Measurements from ENCODE around the gene CLEC1B. TPM values are rescaled to one million over a fixed set of nuclear protein-coding genes. Genes with fewer than 3 reads are reported as not detected.
"Not testable (repeated sequence)": the region's sequence is repeated elsewhere in the genome, so short reads cannot be mapped to it uniquely, and the experiment has no call there.

Gene CLEC1B
- total and polyA plus RNA-seq, 7 donors = not detected

GRCh38 chr12:9980126-9980525 is 18.8 kb downstream of the CLEC1B start:
- no peak for TF ChIP-seq EP300 (IDR thresholded peaks at IDR 0.05)
- no peak for TF ChIP-seq POLR2AphosphoS5 (IDR thresholded peaks at IDR 0.05)
- TF ChIP-seq POLR2A (IDR thresholded peaks at IDR 0.05) = no peak
- TF ChIP-seq CTCF (IDR thresholded peaks at IDR 0.05) = no peak
- Histone ChIP-seq H3K27me3 (no peaks in the 10 kb centered on the region), H3K4me3 (no peak overlapping the region), H3K27ac (no peak overlapping the region), H3K4me1 (no peaks in the 10 kb centered on the region), H3K9me3 (no peaks in the 10 kb centered on the region), H3K36me3 (no peaks in the 10 kb centered on the region)
- WGBS, 2 donors = 81 to 82% methylated on average over 3 of the region's 3 CpGs
- intact Hi-C loops (cut with DNase I) = no loop called here
- no peak for DNase-seq

- Histone ChIP-seq H3K27me3 (no peaks in the 10 kb centered on the region), H3K4me3 (no peak overlapping the region), H3K4me1 (no peaks in the 10 kb centered on the region), H3K27ac (no peak overlapping the region), H3K9me3 (no peaks in the 10 kb centered on the region), H3K36me3 (no peaks in the 10 kb centered on the region)
- DNase-seq = no peak
- intact Hi-C loops (cut with DNase I) = no loop called here
- TF ChIP-seq POLR2A (IDR thresholded peaks at IDR 0.05) = no peak
Measured at GRCh38 chr12:9977916-9978315, 21.0 kb downstream of the CLEC1B start.

- H3K4me1 ChIP-seq; H3K36me3 ChIP-seq; H3K9me3 ChIP-seq; H3K4me3 ChIP-seq; H3K27me3 ChIP-seq; H3K27ac ChIP-seq; DNase-seq; intact Hi-C loops (cut with DNase I): not testable (repeated sequence)
- WGBS, 2 donors = 54 to 63% methylated on average over 5 of the region's 5 CpGs
Measured at GRCh38 chr12:9976626-9977025, 22.3 kb downstream of the CLEC1B start.

- no peak for DNase-seq
- H3K9me3 ChIP-seq = no peaks in the 10 kb centered on the region
- H3K36me3 ChIP-seq = no peaks in the 10 kb centered on the region
- H3K4me1 ChIP-seq = no peaks in the 10 kb centered on the region
- no peaks in the 10 kb centered on the region for H3K27me3 ChIP-seq
- TF ChIP-seq POLR2A (IDR thresholded peaks at IDR 0.05) (no peak), CTCF (IDR thresholded peaks at IDR 0.05) (no peak), POLR2AphosphoS5 (IDR thresholded peaks at IDR 0.05) (no peak), EP300 (IDR thresholded peaks at IDR 0.05) (no peak)
- no peak overlapping the region for H3K4me3 ChIP-seq
- 93% methylated on average over 2 of the region's 2 CpGs for WGBS, 2 donors
- intact Hi-C loops (cut with DNase I) = no loop called here
- H3K27ac ChIP-seq = no peak overlapping the region
Measured at GRCh38 chr12:9975614-9976013, 23.3 kb downstream of the CLEC1B start.

- H3K27me3 ChIP-seq; intact Hi-C loops (cut with DNase I); H3K27ac ChIP-seq; DNase-seq; H3K9me3 ChIP-seq; H3K36me3 ChIP-seq; H3K4me3 ChIP-seq; H3K4me1 ChIP-seq: not testable (repeated sequence)
- 88 to 95% methylated on average over 2 of the region's 2 CpGs for WGBS, 2 donors
Measured at GRCh38 chr12:9974731-9975130, 24.2 kb downstream of the CLEC1B start.

- Histone ChIP-seq H3K27ac (no peak overlapping the region), H3K36me3 (no peaks in the 10 kb centered on the region), H3K27me3 (no peaks in the 10 kb centered on the region), H3K9me3 (no peaks in the 10 kb centered on the region), H3K4me3 (no peak overlapping the region), H3K4me1 (no peaks in the 10 kb centered on the region)
- intact Hi-C loops (cut with DNase I) = no loop called here
- no peak for DNase-seq
- 43 to 72% methylated on average over 1 of the region's 1 CpG for WGBS, 2 donors
- no peak for TF ChIP-seq POLR2A (IDR thresholded peaks at IDR 0.05)
- TF ChIP-seq EP300 (IDR thresholded peaks at IDR 0.05) = no peak
- no peak for TF ChIP-seq CTCF (IDR thresholded peaks at IDR 0.05)
Measured at GRCh38 chr12:9973949-9974348, 25.0 kb downstream of the CLEC1B start.
